Trophoblast cell (in vitro differentiated cells and primary cell): ENCODE results near the gene SLC66A1.

Experiments used
- DNase-seq, 2 donors: peaks; one replicate each; pipeline ENCODE4 v3.0.0-alpha.2; 2016
- H2AFZ ChIP-seq: 2 replicates; pipeline ENCODE4 v1.6.1; 2013; ENCODE audit warnings: low read length, moderate library complexity, mild to moderate bottlenecking; ENCODE audit not compliant: insufficient read depth, poor library complexity
- H2AK5ac ChIP-seq: 2 replicates; pipeline ENCODE4 v1.6.1; 2013; ENCODE audit warnings: mild to moderate bottlenecking, low read length
- H2BK120ac ChIP-seq: 2 replicates; pipeline ENCODE4 v1.6.1; 2013; ENCODE audit warnings: low read length, mild to moderate bottlenecking, moderate library complexity; ENCODE audit not compliant: insufficient read depth, poor library complexity
- H2BK12ac ChIP-seq: 2 replicates; pipeline ENCODE4 v1.6.1; 2013; ENCODE audit warnings: mild to moderate bottlenecking, low read length, moderate library complexity
- H2BK5ac ChIP-seq: 2 replicates; pipeline ENCODE4 v1.6.1; 2013; ENCODE audit warnings: low read length, low read depth, moderate library complexity, mild to moderate bottlenecking; ENCODE audit not compliant: poor library complexity
- H3K14ac ChIP-seq: 2 replicates; pipeline ENCODE4 v1.6.1; 2013; ENCODE audit warnings: mild to moderate bottlenecking, low read length
- H3K18ac ChIP-seq: 2 replicates; pipeline ENCODE4 v1.6.1; 2013; ENCODE audit warnings: mild to moderate bottlenecking, low read length
- H3K23ac ChIP-seq: 2 replicates; pipeline ENCODE4 v1.6.1; 2013; ENCODE audit warnings: low read length
- H3K27ac ChIP-seq: 2 replicates; pipeline ENCODE4 v1.5.1; 2013; ENCODE audit warnings: low read depth, mild to moderate bottlenecking, inconsistent platforms, low read length, moderate library complexity
- H3K27me3 ChIP-seq: 2 replicates; pipeline ENCODE4 v1.6.1; 2013; ENCODE audit warnings: inconsistent platforms, mild to moderate bottlenecking, low read length, moderate library complexity; ENCODE audit not compliant: insufficient read depth
- H3K36me3 ChIP-seq, 2 experiments: 1 replicate in 1 of 2; 2 replicates in 1 of 2; pipeline ENCODE4 v1.6.1; 2013; ENCODE audit warnings: low read length in 2 of 2, mild to moderate bottlenecking in 2 of 2, moderate library complexity in 1 of 2; ENCODE audit not compliant: insufficient read depth in 2 of 2, control insufficient read depth in 1 of 2
- H3K4ac ChIP-seq: 2 replicates; pipeline ENCODE4 v1.6.1; 2013; ENCODE audit warnings: low read depth, mild to moderate bottlenecking, low read length, moderate library complexity
- H3K4me1 ChIP-seq, 2 experiments: 1 replicate in 1 of 2; 2 replicates in 1 of 2; pipeline ENCODE4 v1.6.1; 2013; ENCODE audit warnings: low read length in 2 of 2, mild to moderate bottlenecking in 2 of 2, moderate library complexity in 1 of 2; ENCODE audit not compliant: insufficient read depth in 2 of 2, control insufficient read depth in 1 of 2
- H3K4me2 ChIP-seq: 2 replicates; pipeline ENCODE4 v1.6.1; 2013; ENCODE audit warnings: inconsistent platforms, mild to moderate bottlenecking, low read length, moderate library complexity
- H3K4me3 ChIP-seq: 2 replicates; pipeline ENCODE4 v1.5.1; 2013; ENCODE audit warnings: mild to moderate bottlenecking, low read depth, low read length, inconsistent platforms
- H3K79me1 ChIP-seq: one replicate; pipeline ENCODE4 v1.6.1; 2013; ENCODE audit warnings: low read length
- H3K79me2 ChIP-seq: 2 replicates; pipeline ENCODE4 v1.6.1; 2013; ENCODE audit warnings: low read length, mild to moderate bottlenecking; ENCODE audit not compliant: control insufficient read depth, insufficient read depth, poor library complexity
- H3K9ac ChIP-seq: 2 replicates; pipeline ENCODE4 v1.6.1; 2013; ENCODE audit warnings: mild to moderate bottlenecking, low read length
- H3K9me3 ChIP-seq: 2 replicates; pipeline ENCODE4 v1.6.1; 2013; ENCODE audit warnings: low read depth, mild to moderate bottlenecking, control low read depth, inconsistent platforms, low read length; ENCODE audit not compliant: insufficient read depth
- H4K12ac ChIP-seq: 2 replicates; pipeline ENCODE4 v1.6.1; 2013; ENCODE audit warnings: low read depth, mild to moderate bottlenecking, low read length, moderate library complexity
- H4K8ac ChIP-seq: 2 replicates; pipeline ENCODE4 v1.6.1; 2013; ENCODE audit warnings: low read depth, mild to moderate bottlenecking, low read length, moderate library complexity
- H4K91ac ChIP-seq: one replicate; pipeline ENCODE4 v1.6.1; 2013; ENCODE audit warnings: low read depth, mild to moderate bottlenecking, low read length, moderate library complexity
- WGBS: extraction: QIAGEN DNeasy Blood & Tissue Kit; methylation state at CpG from one replicate; pipeline ENCODE4 v1.1.7; 2013; ENCODE audit warnings: missing lambda C conversion rate; ENCODE audit not compliant: insufficient read length, insufficient coverage; ENCODE audit errors: extremely low coverage; 5-methylcytosine and 5-hydroxymethylcytosine counted together

Gene SLC66A1

GRCh38 chr1:19310061-19310460 is 2.1 kb upstream of the SLC66A1 start:
- H3K9me3 ChIP-seq = peaks cover 3% of the 10 kb centered on the region
- H3K14ac ChIP-seq = no peak overlapping the region
- H2BK5ac ChIP-seq = no peak overlapping the region
- peaks cover 34 to 38% of the 10 kb centered on the region in 2 experiments for H3K36me3 ChIP-seq
- H3K79me2 ChIP-seq = peaks cover 15% of the 10 kb centered on the region
- no CpG with 5 or more reads among the region's 7 CpGs for WGBS
- H3K4me3 ChIP-seq = no peak overlapping the region
- H3K9ac ChIP-seq = no peak overlapping the region
- H3K18ac ChIP-seq = no peak overlapping the region
- H3K4me2 ChIP-seq = no peak overlapping the region
- H4K8ac ChIP-seq = no peak overlapping the region
- peaks cover 25 to 26% of the 10 kb centered on the region in 2 experiments for H3K4me1 ChIP-seq
- no peak overlapping the region for H3K4ac ChIP-seq
- no peak overlapping the region for H3K27ac ChIP-seq
- H3K23ac ChIP-seq = no peak overlapping the region
- no peak overlapping the region for H4K91ac ChIP-seq
- no peak overlapping the region for H4K12ac ChIP-seq
- peaks cover 16% of the 10 kb centered on the region for H3K79me1 ChIP-seq
- H2BK12ac ChIP-seq = no peak overlapping the region
- DNase-seq = peak; percentile 82 to 99
- H3K27me3 ChIP-seq = no peaks in the 10 kb centered on the region
- no peak overlapping the region for H2AK5ac ChIP-seq
- no peak overlapping the region for H2AFZ ChIP-seq
- no peak overlapping the region for H2BK120ac ChIP-seq

DNA sequence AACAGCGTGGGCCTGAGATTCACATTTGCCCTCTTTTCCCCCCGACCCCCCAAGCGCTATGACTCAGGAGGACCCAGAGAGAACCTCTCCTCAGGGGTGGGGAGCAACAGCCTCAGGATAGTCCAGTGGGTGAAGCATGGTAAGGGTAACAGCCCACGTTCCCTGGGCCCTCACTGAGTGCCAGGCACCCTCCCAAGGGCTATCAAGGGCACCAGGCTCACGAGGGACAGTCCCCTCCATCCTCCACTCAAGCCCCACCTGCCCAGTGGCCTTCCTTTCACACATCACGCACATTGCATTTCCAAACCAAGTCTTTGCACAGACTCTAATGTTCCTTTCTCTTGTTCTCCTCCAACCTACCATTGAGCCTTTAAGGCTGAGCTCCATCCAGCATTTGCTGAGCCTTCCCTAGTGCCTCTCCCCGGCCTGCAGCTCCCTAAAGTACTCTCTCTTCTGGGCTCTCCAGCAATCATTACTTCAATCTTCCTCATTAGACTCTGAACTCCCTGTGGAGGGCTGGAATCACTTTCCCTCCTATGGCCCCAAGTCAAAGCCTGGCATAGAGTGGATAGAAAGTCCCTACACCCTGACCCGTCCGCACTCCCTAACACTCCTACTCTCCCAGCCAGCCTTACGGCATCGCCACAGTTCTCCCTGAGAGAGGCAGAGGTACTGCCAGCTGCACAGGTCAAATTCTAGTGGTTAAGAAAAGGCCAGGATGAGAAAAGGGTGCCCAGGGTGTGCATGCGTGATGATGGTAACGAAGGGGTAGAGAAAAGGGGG is 1.2 kb upstream of the SLC66A1 start:
- Histone ChIP-seq H2BK12ac (no peak overlapping the region), H2BK5ac (no peak overlapping the region), H2BK120ac (no peak overlapping the region), H3K18ac (peak overlapping the region; percentile 89), H3K4me2 (peak overlapping the region; percentile 76), H3K9me3 (peaks cover 2% of the 10 kb centered on the region), H2AFZ (no peak overlapping the region), H3K14ac (peak overlapping the region; percentile 89), H4K91ac (peak overlapping the region; percentile 67), H3K79me2 (peaks cover 15% of the 10 kb centered on the region), H3K27me3 (no peaks in the 10 kb centered on the region), H3K23ac (no peak overlapping the region), H2AK5ac (peak overlapping the region; percentile 65), H3K9ac (peak overlapping the region; percentile 94), H3K4me3 (peak overlapping the region; percentile 96), H3K79me1 (peaks cover 16% of the 10 kb centered on the region), H4K12ac (no peak overlapping the region), H4K8ac (no peak overlapping the region), H3K4ac (peak overlapping the region; percentile 50), H3K27ac (no peak overlapping the region), H3K4me1 (peaks cover 30 to 34% of the 10 kb centered on the region in 2 experiments), H3K36me3 (peaks cover 29 to 32% of the 10 kb centered on the region in 2 experiments)
- DNase-seq = peak in 1 of 2 donors; percentile 23
- WGBS = no CpG with 5 or more reads among the region's 13 CpGs

DNA sequence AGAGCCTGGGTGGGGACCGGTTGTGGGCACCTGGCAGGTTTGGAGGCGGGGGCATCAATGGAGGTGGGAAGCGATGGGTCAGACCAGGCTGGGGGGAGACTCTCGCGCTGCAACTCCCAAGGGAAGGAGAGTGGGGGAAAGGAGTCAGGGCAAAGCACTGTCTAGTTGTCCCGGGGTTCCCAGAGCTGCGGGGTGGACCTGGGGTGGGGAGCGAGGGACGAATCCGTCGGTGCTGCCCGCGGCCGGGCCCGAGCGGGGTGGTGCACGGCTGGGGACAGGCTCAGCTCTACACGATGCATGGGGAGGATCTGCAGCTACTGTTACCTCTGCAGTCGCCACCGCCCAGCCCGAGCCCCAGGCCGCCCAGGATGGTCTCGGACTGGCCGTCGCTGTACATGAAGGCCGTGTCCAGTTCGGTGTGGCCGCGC is 609 bp upstream of the SLC66A1 start:
- Histone ChIP-seq H3K79me1 (peaks cover 16% of the 10 kb centered on the region), H2AK5ac (peak overlapping the region; percentile 65), H3K4me2 (peak overlapping the region; percentile 76), H4K8ac (peak overlapping the region; percentile 85), H2BK12ac (no peak overlapping the region), H3K4me1 (peaks cover 30 to 34% of the 10 kb centered on the region in 2 experiments), H3K23ac (no peak overlapping the region), H3K18ac (peak overlapping the region; percentile 89), H3K4me3 (peak overlapping the region; percentile 96), H3K9me3 (no peaks in the 10 kb centered on the region), H3K27me3 (no peaks in the 10 kb centered on the region), H2AFZ (peak overlapping the region; percentile 76), H3K27ac (peak overlapping the region; percentile 35), H3K14ac (peak overlapping the region; percentile 89), H4K91ac (peak overlapping the region; percentile 67), H3K79me2 (peaks cover 15% of the 10 kb centered on the region), H2BK120ac (peak overlapping the region; percentile 45), H3K4ac (peak overlapping the region; percentile 50), H3K36me3 (peaks cover 25 to 28% of the 10 kb centered on the region in 2 experiments), H4K12ac (peak overlapping the region; percentile 71), H2BK5ac (peak overlapping the region; percentile 55), H3K9ac (peak overlapping the region; percentile 94)
- no CpG with 5 or more reads among the region's 29 CpGs for WGBS
- DNase-seq = no peak

DNA sequence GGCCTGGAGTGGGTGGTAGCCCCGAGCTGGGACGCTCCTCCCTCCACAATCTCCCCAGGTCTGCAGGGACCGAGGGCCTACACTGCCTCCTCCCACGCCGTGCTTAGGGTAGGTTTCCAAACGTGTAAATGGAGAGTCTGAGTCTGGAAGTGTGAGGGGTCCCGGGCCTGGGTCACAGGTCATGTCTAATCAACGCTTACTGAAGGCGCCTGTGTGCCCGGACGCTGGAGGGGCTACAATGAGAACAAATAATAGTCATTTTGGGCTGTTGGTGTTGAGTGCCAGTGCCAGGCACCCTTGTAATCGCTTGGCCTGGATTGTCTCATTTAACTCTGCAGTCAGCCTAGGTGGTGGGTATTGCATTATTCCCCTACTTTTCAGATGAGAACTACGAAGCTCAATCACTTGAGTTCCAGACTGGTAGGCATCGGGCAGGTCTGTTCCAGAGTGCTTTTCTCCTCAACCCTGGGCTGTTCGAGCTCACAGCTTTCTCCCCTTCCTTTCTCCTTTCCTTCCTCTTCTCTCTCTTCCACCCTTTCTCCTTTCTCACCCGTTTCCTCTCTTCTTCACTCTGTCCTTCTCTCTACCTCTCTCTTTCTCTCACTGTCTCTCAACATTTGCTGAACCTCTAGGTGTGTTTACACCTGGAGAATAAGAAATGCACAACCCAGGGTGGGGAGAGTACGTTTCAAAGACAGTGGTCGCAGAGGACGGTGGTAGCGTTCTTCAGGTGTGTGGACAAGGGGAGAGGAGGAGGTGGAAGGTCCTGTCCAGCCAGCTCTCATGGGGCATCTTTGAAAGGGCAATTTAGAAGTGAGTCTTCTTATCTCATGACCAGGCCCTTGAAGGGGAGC is 883 bp downstream of the SLC66A1 start:
- H3K9me3 ChIP-seq = no peaks in the 10 kb centered on the region
- peak overlapping the region; percentile 89 for H3K4me2 ChIP-seq
- H3K14ac ChIP-seq = peak overlapping the region; percentile 96
- peak overlapping the region; percentile 49 for H4K12ac ChIP-seq
- H3K18ac ChIP-seq = peak overlapping the region; percentile 87
- peaks cover 30 to 34% of the 10 kb centered on the region in 2 experiments for H3K4me1 ChIP-seq
- peak overlapping the region; percentile 87 for H2BK5ac ChIP-seq
- H3K4ac ChIP-seq = no peak overlapping the region
- H3K79me1 ChIP-seq = peaks cover 16% of the 10 kb centered on the region
- no peaks in the 10 kb centered on the region for H3K27me3 ChIP-seq
- H2AFZ ChIP-seq = peak overlapping the region; percentile 87
- H3K23ac ChIP-seq = no peak overlapping the region
- H3K36me3 ChIP-seq = peaks cover 23 to 24% of the 10 kb centered on the region in 2 experiments
- WGBS = 94% methylated on average over 1 of the region's 20 CpGs
- peak overlapping the region; percentile 86 for H4K8ac ChIP-seq
- peak overlapping the region; percentile 72 for H3K27ac ChIP-seq
- H3K4me3 ChIP-seq = peak overlapping the region; percentile 85
- no peak for DNase-seq
- peak overlapping the region; percentile 19 for H2BK12ac ChIP-seq
- peak overlapping the region; percentile 1 for H2AK5ac ChIP-seq
- H2BK120ac ChIP-seq = peak overlapping the region; percentile 72
- H3K9ac ChIP-seq = peak overlapping the region; percentile 91
- H4K91ac ChIP-seq = peak overlapping the region; percentile 93
- H3K79me2 ChIP-seq = peaks cover 15% of the 10 kb centered on the region
